ENCODE measurements around the gene DPP7.

DPP7 gene

GRCh38 chr9:137114613-137115393, at the start of gene DPP7:
TSS of gene DPP7 (minus strand) at chr9:137114733. CDS start at chr9:137114713, 20 bp downstream.
- DNase-seq = peak; percentile 83

GRCh38 chr9:137163805-137164204, 49.3 kb upstream of the DPP7 start:
- DNase-seq = no peak

- DNase-seq = no peak
Observed at GRCh38 chr9:137163365-137163715, 48.8 kb upstream of the DPP7 start.

GRCh38 chr9:137162505-137163364, 48.2 kb upstream of the DPP7 start:
- DNase-seq = no peak

- DNase-seq = no peak
Observed at GRCh38 chr9:137161558-137162486, 47.3 kb upstream of the DPP7 start.

- DNase-seq = no peak
Observed at GRCh38 chr9:137160716-137161557, 46.4 kb upstream of the DPP7 start.

GRCh38 chr9:137160054-137160425, 45.5 kb upstream of the DPP7 start:
- DNase-seq = no peak

GRCh38 chr9:137159105-137160053, 44.8 kb upstream of the DPP7 start:
- DNase-seq = no peak

- no peak for DNase-seq
Observed at GRCh38 chr9:137158625-137159024, 44.1 kb upstream of the DPP7 start.

- DNase-seq = no peak
Observed at GRCh38 chr9:137157618-137158415, 43.3 kb upstream of the DPP7 start.

- peak; percentile 69 for DNase-seq
Observed at GRCh38 chr9:137156567-137157375, 42.2 kb upstream of the DPP7 start.

GRCh38 chr9:137152844-137153405, 38.4 kb upstream of the DPP7 start:
- DNase-seq = no peak

GRCh38 chr9:137150617-137151457, 36.3 kb upstream of the DPP7 start:
- peak; percentile 49 for DNase-seq

- DNase-seq = no peak
Observed at GRCh38 chr9:137149942-137150616, 35.5 kb upstream of the DPP7 start.

GRCh38 chr9:137149363-137149762, 34.8 kb upstream of the DPP7 start:
- no peak for DNase-seq

- no peak for DNase-seq
Observed at GRCh38 chr9:137148661-137149060, 34.1 kb upstream of the DPP7 start.

GRCh38 chr9:137148242-137148641, 33.7 kb upstream of the DPP7 start:
- DNase-seq = no peak
